ENCODE data around the gene RGMA.

RGMA gene

GRCh38 chr15:93031103-93031464, 57.9 kb downstream of the RGMA start:
- no peak for TF ChIP-seq CTCF (IDR thresholded peaks at IDR 0.05; ENCODE audit: insufficient read depth, missing control alignments)
- DNase-seq (ENCODE audit: insufficient read length, low spot score), result no peak
- FAIRE-seq, result no peak

GRCh38 chr15:93030430-93031102, 58.4 kb downstream of the RGMA start:
- TF ChIP-seq CTCF (IDR thresholded peaks at IDR 0.05; ENCODE audit: insufficient read depth, missing control alignments), result peak; percentile 80
- no peak for FAIRE-seq

GRCh38 chr15:93029836-93030429, 59.1 kb downstream of the RGMA start:
- FAIRE-seq (no peak), DNase-seq (ENCODE audit: insufficient read length, low spot score) (no peak)
- no peak for TF ChIP-seq CTCF (IDR thresholded peaks at IDR 0.05; ENCODE audit: insufficient read depth, missing control alignments)

More at GRCh38 chr15:93030430-93031102, 58.4 kb downstream of the RGMA start:
- DNase-seq (ENCODE audit: insufficient read length, low spot score), result peak; percentile 85

- FAIRE-seq (no peak), DNase-seq (ENCODE audit: insufficient read length, low spot score) (no peak)
- no peak for TF ChIP-seq CTCF (IDR thresholded peaks at IDR 0.05; ENCODE audit: insufficient read depth, missing control alignments)
Measured at GRCh38 chr15:93029214-93029835, 59.7 kb downstream of the RGMA start.

GRCh38 chr15:93028632-93029213, 60.3 kb downstream of the RGMA start:
- FAIRE-seq (no peak), DNase-seq (ENCODE audit: insufficient read length, low spot score) (no peak)
- no peak for TF ChIP-seq CTCF (IDR thresholded peaks at IDR 0.05; ENCODE audit: insufficient read depth, missing control alignments)

GRCh38 chr15:93028111-93028631, 60.8 kb downstream of the RGMA start:
- FAIRE-seq, result no peak
- TF ChIP-seq CTCF (IDR thresholded peaks at IDR 0.05; ENCODE audit: insufficient read depth, missing control alignments), result no peak
- no peak for DNase-seq (ENCODE audit: insufficient read length, low spot score)
